Smooth muscle cell (in vitro differentiated cells): ENCODE measurements around the gene HIVEP3. TPM values are rescaled to one million over a fixed set of nuclear protein-coding genes. Genes with fewer than 3 reads are reported as not detected.
A peak's percentile ranks its signal among the peaks of the same experiment; 100 is the strongest.

Experiments
- DNase-seq: peaks from one replicate; lab custom pipeline; 2025; ENCODE audit not compliant: unreplicated experiment; lab: John Stamatoyannopoulos, UW
- H2AFZ ChIP-seq: fragments of 200-600 bp; sonication (generic); 2 replicates; pipeline ENCODE4 v1.6.0; 2016; ENCODE audit warnings: antibody characterized with exemption, low read depth, mild to moderate bottlenecking
- H3F3A ChIP-seq: fragments of 200-600 bp; sonication (generic); 2 replicates; pipeline ENCODE4 v1.6.0; 2017; ENCODE audit warnings: antibody characterized with exemption, low read depth
- H3K27ac ChIP-seq: fragments of 200-600 bp; sonication (generic); 2 replicates; pipeline ENCODE4 v1.5.1; 2016; ENCODE audit warnings: low read depth, mild to moderate bottlenecking
- H3K27me3 ChIP-seq: fragments of 200-600 bp; sonication (generic); 2 replicates; pipeline ENCODE4 v1.6.1; 2016; ENCODE audit warnings: low read depth, mild to moderate bottlenecking
- H3K36me3 ChIP-seq: fragments of 200-600 bp; sonication (generic); 2 replicates; pipeline ENCODE4 v1.5.1; 2016; ENCODE audit warnings: low read depth
- H3K4me1 ChIP-seq: fragments of 200-600 bp; sonication (generic); 2 replicates; pipeline ENCODE4 v1.5.1; 2016; ENCODE audit warnings: low read depth
- H3K4me2 ChIP-seq: fragments of 200-600 bp; sonication (generic); 2 replicates; pipeline ENCODE4 v1.6.0; 2016; ENCODE audit warnings: mild to moderate bottlenecking
- H3K4me3 ChIP-seq: fragments of 200-600 bp; sonication (generic); 2 replicates; pipeline ENCODE4 v1.5.1; 2016; ENCODE audit warnings: mild to moderate bottlenecking
- H3K79me2 ChIP-seq: fragments of 200-600 bp; sonication (generic); 2 replicates; pipeline ENCODE4 v1.6.0; 2016; ENCODE audit warnings: low read depth, mild to moderate bottlenecking
- H3K9ac ChIP-seq: fragments of 200-600 bp; sonication (generic); 2 replicates; pipeline ENCODE4 v1.6.0; 2016; ENCODE audit warnings: low read depth
- H3K9me3 ChIP-seq: fragments of 200-600 bp; sonication (generic); replicated peaks from 2 replicates; pipeline ENCODE4 v1.5.1; 2016; ENCODE audit warnings: low read depth
- H4K20me1 ChIP-seq: fragments of 200-600 bp; sonication (generic); 2 replicates; pipeline ENCODE4 v1.6.0; 2016; ENCODE audit warnings: low read depth
- CTCF ChIP-seq: fragments of 200-600 bp; sonication (generic); IDR thresholded peaks from 2 replicates; pipeline ENCODE4 v1.5.1; 2017; ENCODE audit warnings: borderline replicate concordance, mild to moderate bottlenecking, antibody characterized with exemption; ENCODE audit not compliant: insufficient read depth, poor library complexity, severe bottlenecking
- WGBS: methylation state at CpG from one replicate; pipeline ENCODE4 v1.1.7; 2016; ENCODE audit warnings: low lambda C conversion rate; 5-methylcytosine and 5-hydroxymethylcytosine counted together
- polyA plus RNA-seq: library from polyadenylated mRNA; unstranded; fragments of >200 nt; fragmentation: Nextera tagmentation; extraction: Ambion mirVana; gene quantifications from 2 replicates; pipeline ENCODE4 v1.2.1, GENCODE V29; 2016
- total RNA-seq: library from RNA; depleted of rRNA; stranded (reverse); fragments of >200 nt; gene quantifications from 2 replicates; pipeline ENCODE4 v1.2.3, GENCODE V29; 2014

The HIVEP3 gene
- total and polyA plus RNA-seq, 2 experiments from 2014 or later = 2.1 to 6.4 TPM

- WGBS = 73% methylated on average over 11 of the region's 11 CpGs
Observed at GRCh38 chr1:41503538-41504113, 415.1 kb downstream of the HIVEP3 start.

GRCh38 chr1:41502912-41503311 is 415.8 kb downstream of the HIVEP3 start:
- Histone ChIP-seq H3K27me3 (no peaks in the 10 kb centered on the region), H3K9ac (no peak overlapping the region), H3K4me3 (no peak overlapping the region), H3F3A (peaks cover 10% of the 10 kb centered on the region), H3K4me1 (no peaks in the 10 kb centered on the region), H2AFZ (no peak overlapping the region), H3K9me3 (no peaks in the 10 kb centered on the region), H3K27ac (no peak overlapping the region), H3K4me2 (no peak overlapping the region), H3K79me2 (no peaks in the 10 kb centered on the region), H4K20me1 (no peaks in the 10 kb centered on the region), H3K36me3 (no peaks in the 10 kb centered on the region)
- no peak for TF ChIP-seq CTCF
- 95% methylated on average over 5 of the region's 5 CpGs for WGBS
- DNase-seq = no peak

More at GRCh38 chr1:41503538-41504113, 415.1 kb downstream of the HIVEP3 start:
- Histone ChIP-seq H3K9me3 (no peaks in the 10 kb centered on the region), H3K4me2 (no peak overlapping the region), H3K27ac (peak overlapping the region; percentile 58), H3K27me3 (no peaks in the 10 kb centered on the region), H4K20me1 (no peaks in the 10 kb centered on the region), H3K9ac (no peak overlapping the region), H3K4me3 (no peak overlapping the region), H3F3A (peaks cover 10% of the 10 kb centered on the region), H3K79me2 (no peaks in the 10 kb centered on the region), H2AFZ (no peak overlapping the region), H3K4me1 (no peaks in the 10 kb centered on the region), H3K36me3 (no peaks in the 10 kb centered on the region)
- no peak for DNase-seq
- peak; percentile 26 for TF ChIP-seq CTCF

- Histone ChIP-seq H4K20me1 (no peaks in the 10 kb centered on the region), H3K9me3 (no peaks in the 10 kb centered on the region), H3K36me3 (no peaks in the 10 kb centered on the region), H3K27ac (no peak overlapping the region), H3K79me2 (no peaks in the 10 kb centered on the region), H2AFZ (no peak overlapping the region), H3F3A (peaks cover 10% of the 10 kb centered on the region), H3K9ac (no peak overlapping the region), H3K27me3 (no peaks in the 10 kb centered on the region), H3K4me3 (no peak overlapping the region), H3K4me1 (peaks cover 3% of the 10 kb centered on the region), H3K4me2 (no peak overlapping the region)
- DNase-seq = no peak
- WGBS = 98% methylated on average over 20 of the region's 20 CpGs
- TF ChIP-seq CTCF = no peak
Observed at GRCh38 chr1:41501581-41501980, 417.1 kb downstream of the HIVEP3 start.
